H9 (cell line): ENCODE data around the gene KRT2. TPM values are rescaled to one million over a fixed set of nuclear protein-coding genes. Genes with fewer than 3 reads are reported as not detected.
A peak's percentile ranks its signal among the peaks of the same experiment; 100 is the strongest.

Source experiments
- DNase-seq: peaks from one replicate; pipeline ENCODE4 v3.0.0-alpha.2; 2017
- H2AFZ ChIP-seq: one replicate; pipeline ENCODE4 v1.6.1; 2013; ENCODE audit warnings: mild to moderate bottlenecking, low read length, control low read depth, moderate library complexity
- H2AK5ac ChIP-seq: 2 replicates; pipeline ENCODE4 v1.6.1; 2013; ENCODE audit warnings: low read length, control low read depth, mixed read lengths; ENCODE audit not compliant: insufficient read length
- H2BK120ac ChIP-seq: one replicate; pipeline ENCODE4 v1.6.1; 2013; ENCODE audit warnings: low read depth, mild to moderate bottlenecking, low read length, control low read depth, inconsistent platforms; ENCODE audit not compliant: poor library complexity, severe bottlenecking
- H2BK12ac ChIP-seq: 2 replicates; pipeline ENCODE4 v1.6.1; 2013; ENCODE audit warnings: low read length, control low read depth, mixed read lengths, low read depth; ENCODE audit not compliant: insufficient read length
- H2BK15ac ChIP-seq: 2 replicates; pipeline ENCODE4 v1.6.1; 2013; ENCODE audit warnings: low read depth, low read length, control low read depth
- H2BK20ac ChIP-seq: one replicate; pipeline ENCODE4 v1.6.1; 2013; ENCODE audit warnings: low read depth, mild to moderate bottlenecking, low read length, control low read depth, inconsistent platforms; ENCODE audit not compliant: poor library complexity, severe bottlenecking
- H2BK5ac ChIP-seq: 2 replicates; pipeline ENCODE4 v1.6.1; 2013; ENCODE audit warnings: low read length, control low read depth, mixed read lengths; ENCODE audit not compliant: insufficient read length
- H3K14ac ChIP-seq: 2 replicates; pipeline ENCODE4 v1.6.1; 2013; ENCODE audit warnings: low read length, control low read depth; ENCODE audit not compliant: insufficient read depth
- H3K18ac ChIP-seq: 2 replicates; pipeline ENCODE4 v1.6.1; 2013; ENCODE audit warnings: low read depth, mild to moderate bottlenecking, mixed read lengths, low read length, control low read depth; ENCODE audit not compliant: insufficient read length
- H3K23ac ChIP-seq: 2 replicates; pipeline ENCODE4 v1.6.1; 2013; ENCODE audit warnings: low read length, control low read depth, mixed read lengths, low read depth; ENCODE audit not compliant: insufficient read length
- H3K23me2 ChIP-seq: 2 replicates; pipeline ENCODE4 v1.6.1; 2013; ENCODE audit warnings: low read depth, mild to moderate bottlenecking, mixed read lengths, low read length, control low read depth; ENCODE audit not compliant: insufficient read length, poor library complexity, severe bottlenecking
- H3K27ac ChIP-seq: 2 replicates; pipeline ENCODE4 v1.5.1; 2013; ENCODE audit warnings: low read length, control low read depth, mixed read lengths, low read depth; ENCODE audit not compliant: insufficient read length
- H3K27me3 ChIP-seq: 2 replicates; pipeline ENCODE4 v1.6.1; 2013; ENCODE audit warnings: low read length, control low read depth, inconsistent platforms; ENCODE audit not compliant: insufficient read depth
- H3K4ac ChIP-seq: 2 replicates; pipeline ENCODE4 v1.6.1; 2013; ENCODE audit warnings: low read depth, mild to moderate bottlenecking, control low read depth, inconsistent platforms, low read length, moderate library complexity
- H3K4me1 ChIP-seq: 2 replicates; pipeline ENCODE4 v1.6.1; 2013; ENCODE audit warnings: low read length, control low read depth, inconsistent platforms; ENCODE audit not compliant: insufficient read depth
- H3K4me2 ChIP-seq: 2 replicates; pipeline ENCODE4 v1.6.1; 2013; ENCODE audit warnings: low read length, control low read depth, mixed read lengths; ENCODE audit not compliant: insufficient read length, insufficient read depth
- H3K56ac ChIP-seq: 2 replicates; pipeline ENCODE4 v1.6.1; 2013; ENCODE audit warnings: low read depth, mild to moderate bottlenecking, mixed read lengths, low read length, control low read depth; ENCODE audit not compliant: insufficient read length
- H3K79me1 ChIP-seq: 2 replicates; pipeline ENCODE4 v1.6.1; 2013; ENCODE audit warnings: low read depth, mild to moderate bottlenecking, moderate library complexity, low read length, control low read depth, inconsistent platforms; ENCODE audit not compliant: insufficient read depth, poor library complexity, severe bottlenecking
- H3K79me2 ChIP-seq: 2 replicates; pipeline ENCODE4 v1.6.1; 2013; ENCODE audit warnings: low read length, control low read depth, inconsistent platforms; ENCODE audit not compliant: insufficient read depth
- H3K9ac ChIP-seq: 2 replicates; pipeline ENCODE4 v1.6.1; 2013; ENCODE audit warnings: low read length, control low read depth, mixed read lengths; ENCODE audit not compliant: insufficient read length; ENCODE audit errors: extremely low read depth
- H3K9me3 ChIP-seq: one replicate; pipeline ENCODE4 v1.6.1; 2013; ENCODE audit warnings: low read depth, low read length, inconsistent platforms; ENCODE audit not compliant: control insufficient read depth
- H3T11ph ChIP-seq: one replicate; pipeline ENCODE4 v1.6.1; 2013; ENCODE audit warnings: mild to moderate bottlenecking, low read length, control low read depth, inconsistent platforms
- H4K20me1 ChIP-seq: one replicate; pipeline ENCODE4 v1.6.1; 2013; ENCODE audit not compliant: control insufficient read depth, insufficient read length, insufficient read depth
- H4K5ac ChIP-seq: 2 replicates; pipeline ENCODE4 v1.6.1; 2013; ENCODE audit warnings: low read depth, mild to moderate bottlenecking, mixed read lengths, low read length, control low read depth; ENCODE audit not compliant: insufficient read length
- H4K8ac ChIP-seq: replicated peaks from 2 replicates; pipeline ENCODE4 v1.6.1; 2013; ENCODE audit warnings: low read length, control low read depth, mixed read lengths, low read depth; ENCODE audit not compliant: insufficient read length
- H4K91ac ChIP-seq: 2 replicates; pipeline ENCODE4 v1.6.1; 2013; ENCODE audit warnings: low read depth, mild to moderate bottlenecking, moderate library complexity, mixed read lengths, low read length, control low read depth; ENCODE audit not compliant: insufficient read length
- H3K27ac Mint-ChIP-seq, 3 experiments: 2 replicates in 2 of 3; 3 replicates in 1 of 3; pipeline ENCODE4 v1.8.0; 2020 to 2021; ENCODE audit warnings: mixed read lengths in 3 of 3, mild to moderate bottlenecking in 1 of 3, moderate library complexity in 1 of 3
- H3K27me3 Mint-ChIP-seq: 2 replicates; pipeline ENCODE4 v1.8.0; 2021; ENCODE audit warnings: low read depth, mild to moderate bottlenecking, moderate library complexity, mixed read lengths
- H3K36me3 Mint-ChIP-seq, 3 experiments: 2 replicates in 2 of 3; 3 replicates in 1 of 3; pipeline ENCODE4 v1.8.0; 2020 to 2021; ENCODE audit warnings: low read depth in 3 of 3, mixed read lengths in 3 of 3; ENCODE audit not compliant: insufficient read depth in 1 of 3
- H3K4me1 Mint-ChIP-seq, 2 experiments: 2 replicates each; pipeline ENCODE4 v1.8.0; 2020; ENCODE audit warnings: mixed read lengths in 2 of 2
- H3K4me3 Mint-ChIP-seq, 2 experiments: 2 replicates in 1 of 2; 3 replicates in 1 of 2; pipeline ENCODE4 v1.8.0; 2020 to 2021; ENCODE audit warnings: mild to moderate bottlenecking in 2 of 2, mixed read lengths in 2 of 2, moderate library complexity in 1 of 2
- H3K9me3 Mint-ChIP-seq, 2 experiments: 2 replicates in 1 of 2; 3 replicates in 1 of 2; pipeline ENCODE4 v1.8.0; 2020; ENCODE audit warnings: mild to moderate bottlenecking in 2 of 2, mixed read lengths in 2 of 2, moderate library complexity in 1 of 2
- CTCF ChIP-seq: fragments of 200-600 bp; sonication (generic); conservative IDR thresholded peaks from 3 replicates; pipeline ENCODE4 v1.8.0; 2021; ENCODE audit warnings: antibody characterized with exemption, mild to moderate bottlenecking
- WGBS: extraction: QIAGEN DNeasy Blood & Tissue Kit; methylation state at CpG from one replicate; pipeline ENCODE4 v1.1.7; 2013; ENCODE audit warnings: missing lambda C conversion rate, low lambda C conversion rate, mixed read lengths; ENCODE audit not compliant: insufficient read length; ENCODE audit errors: extremely low coverage; 5-methylcytosine and 5-hydroxymethylcytosine counted together
- total RNA-seq: library from RNA; stranded (reverse); gene quantifications from 2 replicates; pipeline ENCODE4 v1.2.1, GENCODE V29; 2021

Gene KRT2
- total RNA-seq, 1 experiment from 2014 or later, result not detected

GRCh38 chr12:52637299-52637698 lies 14.7 kb downstream of the KRT2 start:
- H3K4me3 Mint-ChIP-seq, result no peak overlapping the region
- no peak overlapping the region for H2BK5ac ChIP-seq
- no CpG with 5 or more reads among the region's 4 CpGs for WGBS
- H2BK20ac ChIP-seq, result no peak overlapping the region
- no peak overlapping the region for H3K56ac ChIP-seq
- no peak overlapping the region for H2BK120ac ChIP-seq
- H3K9me3 ChIP-seq, result no peaks in the 10 kb centered on the region
- H4K20me1 ChIP-seq, result no peaks in the 10 kb centered on the region
- no peak overlapping the region for H3K9ac ChIP-seq
- H3K27ac Mint-ChIP-seq, result no peak overlapping the region
- H3K23ac ChIP-seq, result no peak overlapping the region
- H2BK15ac ChIP-seq, result no peak overlapping the region
- H3K4me1 ChIP-seq, result no peaks in the 10 kb centered on the region
- no peak overlapping the region for H3K4ac ChIP-seq
- DNase-seq, result peak; percentile 19
- H3K14ac ChIP-seq, result no peak overlapping the region
- H3K23me2 ChIP-seq, result no peaks in the 10 kb centered on the region
- no peaks in the 10 kb centered on the region for H3K27me3 ChIP-seq
- no peak for TF ChIP-seq CTCF
- H4K5ac ChIP-seq, result no peak overlapping the region
- no peak overlapping the region for H3T11ph ChIP-seq
- no peaks in the 10 kb centered on the region for H3K79me2 ChIP-seq
- no peak overlapping the region for H4K8ac ChIP-seq
- H3K4me2 ChIP-seq, result no peak overlapping the region
- no peaks in the 10 kb centered on the region for H3K79me1 ChIP-seq
- no peak overlapping the region for H4K91ac ChIP-seq
- no peaks in the 10 kb centered on the region for H3K36me3 Mint-ChIP-seq
- H2AK5ac ChIP-seq, result no peak overlapping the region
- H3K18ac ChIP-seq, result no peak overlapping the region
- peaks cover 0 to 2% of the 10 kb centered on the region in 2 experiments; a peak in 1 of 4 replicates for H3K4me1 Mint-ChIP-seq
- no peak overlapping the region for H3K27ac ChIP-seq
- H2AFZ ChIP-seq, result no peak overlapping the region
- peaks cover 13% of the 10 kb centered on the region for H3K27me3 Mint-ChIP-seq
- H2BK12ac ChIP-seq, result no peak overlapping the region
- no peaks in the 10 kb centered on the region for H3K9me3 Mint-ChIP-seq
